Measurements from ENCODE around the gene ABCB9. TPM values are rescaled to one million over a fixed set of nuclear protein-coding genes. Genes with fewer than 3 reads are reported as not detected.
A peak's percentile ranks its signal among the peaks of the same experiment; 100 is the strongest.

The ABCB9 gene
- total RNA-seq, 4 donors from 2014 or later = 2.3 to 8.4 (median 3.5) TPM

DNA sequence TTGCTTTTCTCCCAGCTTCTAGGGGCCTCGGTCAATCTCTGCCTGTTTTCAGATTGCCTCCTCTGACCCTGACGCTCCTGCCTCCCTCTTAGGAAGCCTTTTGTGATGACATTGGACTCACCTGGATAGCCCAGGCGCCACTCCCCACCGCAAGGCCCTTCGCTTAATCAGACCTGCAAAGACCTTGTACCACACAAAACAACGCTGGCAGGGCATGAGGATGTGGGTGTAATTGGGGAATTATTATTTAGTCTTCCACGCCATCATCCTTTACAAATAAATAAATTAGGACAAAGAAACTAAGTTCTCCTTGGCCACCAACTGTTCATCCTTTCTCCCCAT, 62.6 kb downstream of the ABCB9 start:
- Histone ChIP-seq H3K36me3 (no peaks in the 10 kb centered on the region), H3K27ac (no peak overlapping the region), H3K27me3 (no peaks in the 10 kb centered on the region), H3K9me3 (no peaks in the 10 kb centered on the region), H3K4me3 (no peak overlapping the region), H3K4me1 (no peaks in the 10 kb centered on the region)
- no peak for TF ChIP-seq POLR2AphosphoS5 (IDR thresholded peaks at IDR 0.05)
- TF ChIP-seq CTCF (IDR thresholded peaks at IDR 0.05) = no peak
- TF ChIP-seq EP300 (IDR thresholded peaks at IDR 0.05) = no peak
- no peak for TF ChIP-seq POLR2A (IDR thresholded peaks at IDR 0.05)
- 64 to 100% methylated on average over 1 to 6 of the region's 7 CpGs for WGBS, 2 donors (ENCODE audit: low coverage in 1 of 2)
- no peak for ATAC-seq

DNA sequence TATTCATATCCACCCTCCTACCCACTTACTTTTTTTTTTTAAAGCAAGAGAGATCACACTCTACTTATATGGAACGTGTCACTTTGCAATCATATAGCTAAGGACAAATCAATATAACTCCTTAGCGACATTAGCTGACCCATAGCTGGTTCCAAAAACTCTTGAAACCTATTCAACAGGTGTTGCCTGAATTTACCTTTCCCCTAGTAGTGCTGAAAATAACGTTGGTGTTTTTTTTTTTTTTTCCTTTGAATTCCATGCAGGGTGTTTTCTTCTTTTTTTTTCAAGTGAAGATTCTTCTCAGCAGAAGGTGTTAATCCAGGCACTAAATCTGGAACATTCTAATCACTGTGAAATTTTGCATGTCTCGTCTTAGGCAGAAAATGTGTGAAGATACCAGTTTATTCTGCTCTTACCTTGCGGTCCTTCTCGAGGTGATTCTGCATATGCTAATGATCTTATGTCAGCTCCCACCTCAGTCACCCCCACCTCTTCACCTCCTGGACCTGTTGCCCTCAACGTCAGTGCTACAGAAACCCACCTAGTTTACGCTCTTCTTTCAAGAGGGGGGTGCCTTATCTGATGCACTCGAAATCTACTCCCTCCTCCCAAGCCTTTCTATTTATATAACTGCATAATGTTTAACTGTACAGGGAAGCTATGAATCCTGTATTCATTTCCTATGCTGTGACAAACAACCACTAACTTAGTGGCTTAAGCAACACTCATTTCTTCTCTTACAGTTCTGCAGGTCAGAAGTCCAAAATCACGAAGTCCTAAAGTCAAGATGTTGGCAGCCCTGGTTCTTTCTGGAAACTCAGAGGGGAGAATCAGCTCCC, 63.2 kb downstream of the ABCB9 start:
- no peaks in the 10 kb centered on the region for H3K27me3 ChIP-seq
- WGBS, 2 donors (ENCODE audit: low coverage in 1 of 2) = 39 to 42% methylated on average over 9 to 10 of the region's 10 CpGs

DNA sequence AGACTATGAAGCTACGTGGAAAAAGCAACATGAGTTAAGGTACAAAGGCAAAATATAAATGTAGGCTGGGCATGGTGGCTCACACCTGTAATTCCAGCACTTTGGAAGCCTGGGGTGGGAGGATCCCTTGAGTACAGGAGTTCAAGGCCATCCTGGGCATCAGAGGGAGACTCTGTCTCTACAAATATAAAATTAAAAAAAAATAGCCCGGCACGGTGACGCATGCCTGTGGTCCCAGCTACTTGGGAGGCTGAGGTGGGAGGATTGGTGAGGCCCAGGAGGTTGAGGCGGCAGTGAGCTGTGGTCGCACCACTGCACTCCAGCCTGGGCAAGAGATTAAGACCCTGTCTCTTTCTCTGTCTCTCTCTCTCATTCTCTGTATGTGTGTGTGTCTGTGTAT, 66.4 kb downstream of the ABCB9 start:
- no peak overlapping the region for H3K4me3 ChIP-seq
- 94 to 100% methylated on average over 2 to 6 of the region's 6 CpGs for WGBS, 2 donors (ENCODE audit: low coverage in 1 of 2)
- no peak overlapping the region for H3K27ac ChIP-seq
- no peak for TF ChIP-seq POLR2A (IDR thresholded peaks at IDR 0.05)
- no peak for TF ChIP-seq CTCF (IDR thresholded peaks at IDR 0.05)
- no peak for TF ChIP-seq EP300 (IDR thresholded peaks at IDR 0.05)
- TF ChIP-seq POLR2AphosphoS5 (IDR thresholded peaks at IDR 0.05) = no peak
- H3K9me3 ChIP-seq = no peaks in the 10 kb centered on the region
- H3K27me3 ChIP-seq = no peaks in the 10 kb centered on the region
- no peak for ATAC-seq
- no peaks in the 10 kb centered on the region for H3K36me3 ChIP-seq
- peaks cover 0 to 3% (median 0%) of the 10 kb centered on the region in 3 donors for H3K4me1 ChIP-seq

More for the DNA sequence above, 63.2 kb downstream of the ABCB9 start:
- no peaks in the 10 kb centered on the region for H3K9me3 ChIP-seq
- TF ChIP-seq POLR2A (IDR thresholded peaks at IDR 0.05) (no peak), EP300 (IDR thresholded peaks at IDR 0.05) (no peak), POLR2AphosphoS5 (IDR thresholded peaks at IDR 0.05) (no peak), CTCF (IDR thresholded peaks at IDR 0.05) (no peak)
- ATAC-seq = no peak
- H3K27ac ChIP-seq = no peak overlapping the region
- H3K4me3 ChIP-seq = no peak overlapping the region
- H3K4me1 ChIP-seq = no peaks in the 10 kb centered on the region
- no peaks in the 10 kb centered on the region for H3K36me3 ChIP-seq

GRCh38 chr12:122896662-122897061, 69.6 kb downstream of the ABCB9 start:
- no peak for TF ChIP-seq CTCF (IDR thresholded peaks at IDR 0.05)
- H3K4me1 ChIP-seq = peaks cover 4 to 35% (median 23%) of the 10 kb centered on the region in 3 donors
- no peaks in the 10 kb centered on the region for H3K36me3 ChIP-seq
- ATAC-seq = no peak
- 90 to 100% methylated on average over 3 to 7 of the region's 7 CpGs for WGBS, 2 donors (ENCODE audit: low coverage in 1 of 2)
- H3K27me3 ChIP-seq = no peaks in the 10 kb centered on the region
- no peaks in the 10 kb centered on the region for H3K9me3 ChIP-seq
- H3K27ac ChIP-seq = peak overlapping the region; percentile 17 to 94 (median 64)
- H3K4me3 ChIP-seq = no peak overlapping the region

Data from gastroesophageal sphincter (tissue), 4 donors.